Activated CD8-positive, alpha-beta memory T cell treated with anti-CD3 and anti-CD28 coated beads, Interleukin-2, amount 50 U/mL, for 48 hours (primary cell): ENCODE results near the gene WDR64.
"Not testable (repeated sequence)": the region's sequence is repeated elsewhere in the genome, so short reads cannot be mapped to it uniquely, and the experiment has no call there.

Experiments
- DNase-seq: peaks from one replicate; pipeline ENCODE4 v3.0.0-alpha.2; 2020

The WDR64 gene

GRCh38 chr1:241632987-241633386, 19.1 kb upstream of the WDR64 start:
- DNase-seq, result no peak

GRCh38 chr1:241635556-241636152, 16.4 kb upstream of the WDR64 start:
- DNase-seq, result no peak

GRCh38 chr1:241636291-241636690, 15.8 kb upstream of the WDR64 start:
- DNase-seq, result no peak

DNA sequence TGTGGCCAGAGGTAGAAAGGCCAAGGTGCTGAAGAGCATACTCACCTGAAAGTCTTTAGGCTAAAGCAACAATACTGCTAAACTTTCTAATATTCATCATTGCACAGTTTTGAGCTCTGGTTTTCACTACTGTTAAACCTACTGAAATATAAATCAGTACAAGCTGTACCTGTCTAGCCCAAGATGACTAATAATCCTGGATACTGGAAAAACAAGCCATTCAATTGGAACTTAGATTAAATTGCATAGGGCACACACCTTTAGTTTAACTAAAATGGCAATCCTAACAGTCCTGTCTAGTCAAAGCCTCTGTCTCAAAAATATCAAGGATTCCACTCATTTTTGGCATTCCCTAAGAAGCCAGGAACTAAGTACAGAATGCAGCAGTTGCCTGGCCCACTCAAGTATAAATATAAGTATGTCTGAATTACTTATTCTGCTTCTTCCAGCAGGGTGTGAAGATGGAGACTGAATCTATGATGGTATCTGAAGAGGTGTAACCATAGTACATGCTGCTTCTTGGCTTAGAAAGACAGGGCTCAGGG, 15.0 kb upstream of the WDR64 start:
- no peak for DNase-seq

DNA sequence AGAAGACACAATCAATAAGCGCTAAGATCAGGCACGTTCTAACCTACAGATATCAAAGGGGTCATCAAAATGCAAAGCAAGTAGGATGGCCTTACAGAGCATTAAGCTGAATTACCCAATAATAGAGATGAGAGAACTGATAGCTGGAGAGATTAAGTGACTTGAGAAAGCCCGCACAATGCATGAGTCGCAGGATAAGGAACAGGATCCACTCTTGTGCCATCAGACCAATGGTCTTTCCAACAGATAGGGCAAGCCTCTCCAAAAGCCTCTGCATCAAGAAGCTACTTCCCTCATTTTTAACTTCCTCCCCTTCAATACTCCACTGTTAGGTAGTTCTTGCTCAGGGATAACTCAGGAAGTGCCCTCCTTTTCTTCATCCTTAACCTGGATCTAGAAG, 14.5 kb upstream of the WDR64 start:
- no peak for DNase-seq

GRCh38 chr1:241638099-241638682, 13.9 kb upstream of the WDR64 start:
- DNase-seq, result no peak

- DNase-seq, result no peak
Measured at GRCh38 chr1:241638909-241639622, 13.0 kb upstream of the WDR64 start.

GRCh38 chr1:241639623-241640148, 12.4 kb upstream of the WDR64 start:
- DNase-seq, result peak; percentile 78

DNA sequence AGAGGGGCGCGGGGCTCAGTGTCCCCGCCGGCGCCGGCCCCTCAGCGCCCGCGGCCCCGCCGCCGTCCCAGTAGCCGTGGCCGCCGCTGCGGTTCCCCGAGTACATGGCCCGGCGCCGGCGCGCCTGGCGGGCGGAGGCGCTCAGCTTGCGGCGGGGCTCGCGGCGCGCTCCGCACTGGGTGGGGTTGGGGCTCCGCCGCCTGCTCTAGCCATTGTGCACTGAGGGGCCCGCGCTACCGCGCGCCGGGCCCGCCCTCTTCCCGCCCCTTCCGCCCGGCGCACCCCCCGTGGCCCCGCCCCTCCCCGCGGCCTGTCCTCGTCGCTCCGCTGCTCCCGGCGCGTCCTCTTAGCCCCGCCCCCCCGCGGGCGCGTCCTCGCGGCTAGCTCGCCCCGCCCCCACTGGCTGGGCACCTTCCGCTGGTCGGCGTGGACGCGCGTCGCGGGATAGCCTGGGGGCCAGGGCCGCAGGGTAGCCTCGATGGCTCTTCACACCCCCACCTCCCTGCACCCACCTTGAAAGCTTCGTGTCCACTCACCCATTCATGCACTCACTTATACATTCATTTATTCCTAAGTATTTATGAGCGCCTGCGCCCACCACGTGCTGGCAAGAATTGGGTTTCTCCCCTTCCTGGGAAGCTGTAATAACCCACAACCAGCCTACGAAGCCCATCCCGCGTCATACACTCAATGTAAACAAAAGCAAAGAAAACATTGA, 11.8 kb upstream of the WDR64 start, which contains the start of the genes CHML and OPN3:
TSS of gene CHML (minus strand) at position 221 of the 718 bp plus-strand sequence. CDS start 4,603 bp downstream, outside the sequence.
TSS of gene OPN3 (minus strand) at position 221 of the 718 bp plus-strand sequence. CDS start at position 106, 115 bp downstream.
- DNase-seq, result peak; percentile 97

DNA sequence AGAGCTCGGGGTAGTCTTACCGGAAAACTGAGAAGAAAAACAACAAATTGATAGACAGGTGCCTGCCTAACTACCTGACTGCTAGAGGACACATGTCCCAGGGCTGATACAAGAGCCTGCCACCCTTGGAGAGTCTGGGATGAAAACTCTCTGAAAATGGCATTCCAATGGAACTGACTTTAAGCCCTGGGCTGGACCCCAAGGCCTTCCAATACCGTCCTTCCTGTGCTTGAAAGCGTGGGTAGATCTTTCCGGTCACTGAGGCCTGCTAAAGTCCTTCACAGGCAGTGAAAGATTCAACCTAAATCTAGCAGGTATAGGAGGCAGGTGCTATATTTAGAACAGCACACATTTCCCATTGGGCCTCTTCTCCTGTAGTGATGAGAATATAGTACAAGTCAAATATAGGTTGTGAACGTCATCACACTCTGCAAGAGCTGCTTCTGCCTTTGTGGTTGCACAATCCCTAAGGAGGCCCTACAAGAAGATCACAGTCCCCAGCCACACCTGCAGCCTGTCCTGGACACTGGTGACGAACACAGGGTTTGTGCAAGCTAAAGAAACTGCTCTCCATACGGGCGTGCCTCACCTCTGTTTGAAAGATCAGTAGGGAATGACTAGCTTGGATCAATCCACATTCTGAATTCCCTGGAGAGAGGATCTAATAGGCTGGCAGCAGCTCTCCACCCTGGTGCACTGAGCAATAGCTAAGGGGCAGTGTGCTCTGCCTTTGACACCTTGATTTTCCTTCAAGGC, 11.0 kb upstream of the WDR64 start:
- peak; percentile 52 for DNase-seq

- no peak for DNase-seq
Measured at GRCh38 chr1:241641773-241642592, 10.1 kb upstream of the WDR64 start.

GRCh38 chr1:241642593-241642944, 9.5 kb upstream of the WDR64 start:
- no peak for DNase-seq

DNA sequence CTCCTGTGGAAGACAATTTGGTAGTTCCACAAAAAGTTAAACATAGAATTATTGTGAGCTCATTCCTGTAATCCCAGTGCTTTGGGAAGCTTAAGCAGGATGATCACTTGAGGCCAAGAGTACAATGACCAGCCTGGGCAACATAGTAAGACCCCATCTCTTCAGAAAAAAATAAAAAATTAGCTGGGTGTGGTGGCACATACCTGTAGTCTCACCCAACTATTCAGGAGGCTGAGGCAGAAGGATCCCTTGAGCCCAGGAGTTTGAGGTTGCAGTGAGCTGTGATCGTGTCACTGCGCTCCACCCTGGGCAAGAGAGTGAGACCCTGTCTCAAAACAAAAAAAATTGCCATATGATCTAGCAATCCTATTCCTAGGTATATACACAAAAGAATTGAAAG, 7.8 kb upstream of the WDR64 start:
- no peak for DNase-seq

GRCh38 chr1:241645199-241645598, 6.9 kb upstream of the WDR64 start:
- DNase-seq, result no peak

GRCh38 chr1:241646201-241646600, 5.9 kb upstream of the WDR64 start:
- DNase-seq, result no peak

DNA sequence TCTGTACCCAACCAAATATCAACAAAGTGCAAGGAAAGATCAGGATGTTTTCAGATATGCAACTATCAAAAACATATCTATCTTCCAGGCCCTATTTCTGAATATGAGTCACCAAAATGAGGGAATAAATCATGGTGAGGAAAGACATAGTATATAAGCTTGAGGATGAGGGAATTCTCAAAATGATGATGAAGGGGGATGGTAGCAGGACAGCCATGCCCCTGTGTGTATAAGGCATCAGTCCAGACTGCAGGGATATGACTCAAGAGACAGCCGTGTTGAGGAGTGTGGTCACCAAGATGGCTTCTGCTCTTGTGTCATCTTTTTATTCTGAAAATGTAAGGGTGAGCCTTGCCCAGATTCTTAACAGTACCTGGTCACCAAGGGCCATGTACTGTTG, 4.4 kb upstream of the WDR64 start:
- DNase-seq, result no peak

- no peak for DNase-seq
Measured at GRCh38 chr1:241648159-241648558, 3.9 kb upstream of the WDR64 start.

DNA sequence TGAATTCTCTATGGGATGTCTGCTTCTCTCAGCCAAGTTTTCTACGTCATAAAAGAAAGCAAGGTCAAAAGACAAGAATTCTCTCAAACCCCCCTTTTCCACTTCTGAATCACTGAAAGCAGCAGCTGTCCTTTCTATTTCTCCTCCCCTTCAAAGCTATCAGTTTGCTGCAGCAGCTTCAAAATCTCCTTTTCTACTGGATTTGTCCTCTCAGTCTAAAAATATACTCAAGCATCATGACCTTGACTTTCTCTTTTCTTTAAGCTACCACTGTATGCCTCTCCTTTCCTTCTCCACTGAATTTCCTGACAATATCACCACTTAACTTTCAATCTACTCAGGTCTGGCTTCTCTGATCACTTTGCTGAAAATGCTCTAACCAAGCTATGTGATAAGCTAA, 1.9 kb downstream of the WDR64 start:
- no peak for DNase-seq

GRCh38 chr1:241654641-241655040, 2.6 kb downstream of the WDR64 start:
- DNase-seq, result no peak

DNA sequence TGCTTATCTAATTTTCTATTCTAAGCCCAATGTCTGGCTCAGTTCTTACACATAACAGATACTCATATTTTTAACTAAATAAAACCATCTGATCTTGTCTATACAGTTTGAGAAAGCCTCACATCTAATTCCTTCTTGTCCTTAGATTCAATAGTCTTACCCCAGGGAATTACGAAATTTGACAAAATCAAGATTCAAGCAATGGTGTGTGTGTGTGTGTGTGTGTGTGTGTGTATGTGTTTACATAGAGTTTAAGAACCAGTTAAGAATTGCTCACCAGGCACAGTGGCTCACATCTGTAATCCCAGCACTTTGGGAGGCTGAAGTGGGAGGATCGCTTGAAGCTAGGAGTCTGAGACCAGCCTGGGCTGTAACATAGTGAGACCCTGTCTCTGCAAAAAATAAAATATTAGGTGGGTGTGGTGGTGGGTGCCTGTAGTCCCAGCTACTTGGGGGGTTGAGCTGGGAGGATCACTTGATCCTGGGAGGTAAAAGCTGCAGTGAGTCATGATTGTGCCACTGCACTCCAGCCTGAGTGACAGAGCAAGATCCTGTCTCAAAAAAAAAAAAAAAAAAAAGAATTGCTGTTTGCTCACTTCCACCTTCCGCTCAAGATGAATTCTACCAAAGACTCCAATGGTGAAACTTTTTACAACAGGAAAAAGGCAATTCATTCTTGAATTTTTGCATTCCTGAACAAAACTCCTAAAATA, 6.2 kb downstream of the WDR64 start:
- no peak for DNase-seq

DNA sequence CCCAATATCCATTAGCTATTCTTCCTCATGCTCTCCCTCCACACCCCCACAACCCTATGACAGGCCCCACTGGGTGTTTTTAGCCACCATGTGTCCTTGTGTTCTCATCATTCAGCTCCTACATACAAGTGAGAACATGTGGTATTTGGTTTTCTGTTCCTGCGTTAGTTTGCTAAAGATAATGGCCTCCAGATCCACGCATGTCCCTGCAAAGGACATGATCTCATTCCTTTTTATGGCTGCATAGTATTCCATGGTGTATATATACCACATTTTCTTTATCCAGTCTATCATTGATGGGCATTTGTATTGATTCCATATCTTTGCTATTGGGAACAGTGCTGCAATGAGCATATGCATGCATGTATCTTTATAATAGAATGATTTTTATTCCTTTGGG, 6.9 kb downstream of the WDR64 start:
- not testable (repeated sequence) for DNase-seq
